Neural cell (in vitro differentiated cells): Measurements from ENCODE around the gene NRP1. TPM values are rescaled to one million over a fixed set of nuclear protein-coding genes. Genes with fewer than 3 reads are reported as not detected.

Source experiments
- H2AFZ ChIP-seq: fragments of 200-600, 300-800 bp; sonication (generic), shearing (Covaris generic); 2 replicates; pipeline ENCODE4 v1.6.0; 2014; ENCODE audit warnings: low read depth, mild to moderate bottlenecking, antibody characterized with exemption, low read length, moderate library complexity
- H3F3A ChIP-seq: fragments of 200-600 bp; shearing (Covaris generic); 2 replicates; pipeline ENCODE4 v1.6.1; 2016; ENCODE audit warnings: mild to moderate bottlenecking, moderate library complexity, mixed read lengths, antibody characterized with exemption, low read length; ENCODE audit not compliant: insufficient read depth, poor library complexity, severe bottlenecking
- H3K27ac ChIP-seq: fragments of 200-600, 300-800 bp; sonication (generic), shearing (Covaris generic); 2 replicates; pipeline ENCODE4 v1.5.1; 2014; ENCODE audit warnings: mild to moderate bottlenecking, low read length, moderate library complexity
- H3K27me3 ChIP-seq: fragments of 300-800, 200-600 bp; sonication (generic), shearing (Covaris generic); 2 replicates; pipeline ENCODE4 v1.6.0; 2014; ENCODE audit warnings: mild to moderate bottlenecking, low read depth, low read length, moderate library complexity; ENCODE audit not compliant: insufficient read depth
- H3K36me3 ChIP-seq: fragments of 300-800, 200-600 bp; sonication (generic), shearing (Covaris generic); 2 replicates; pipeline ENCODE4 v1.5.1; 2014; ENCODE audit warnings: mild to moderate bottlenecking, antibody characterized with exemption, low read length, moderate library complexity; ENCODE audit not compliant: insufficient read depth
- H3K4me2 ChIP-seq: fragments of 300-800, 200-600 bp; sonication (generic), shearing (Covaris generic); 2 replicates; pipeline ENCODE4 v1.6.0; 2014; ENCODE audit warnings: mild to moderate bottlenecking, low read length
- H3K4me3 ChIP-seq: fragments of 300-800, 200-600 bp; sonication (generic), shearing (Covaris generic); 2 replicates; pipeline ENCODE4 v1.5.1; 2014; ENCODE audit warnings: mild to moderate bottlenecking, low read length, moderate library complexity
- H3K79me2 ChIP-seq: fragments of 200-600 bp; shearing (Covaris generic); replicated peaks from 2 replicates; pipeline ENCODE4 v1.6.0; 2014; ENCODE audit warnings: mild to moderate bottlenecking, low read length, moderate library complexity; ENCODE audit not compliant: insufficient read depth
- H3K9ac ChIP-seq: fragments of 300-800, 200-600 bp; sonication (generic), shearing (Covaris generic); 2 replicates; pipeline ENCODE4 v1.6.1; 2016; ENCODE audit warnings: mild to moderate bottlenecking, low read length, mixed read lengths
- H3K9me2 ChIP-seq: fragments of 200-600 bp; shearing (Covaris generic); 2 replicates; pipeline ENCODE4 v1.6.1; 2016; ENCODE audit warnings: mild to moderate bottlenecking, low read length, mixed read lengths; ENCODE audit not compliant: insufficient read depth
- H3K9me3 ChIP-seq: fragments of 200-600, 300-800 bp; sonication (generic), shearing (Covaris generic); 2 replicates; pipeline ENCODE4 v1.6.1; 2016; ENCODE audit warnings: mild to moderate bottlenecking, mixed run types, low read length, moderate library complexity, mixed read lengths
- H4K20me1 ChIP-seq: fragments of 200-600 bp; shearing (Covaris generic); 2 replicates; pipeline ENCODE4 v1.6.1; 2016; ENCODE audit warnings: mild to moderate bottlenecking, mixed run types; ENCODE audit not compliant: insufficient read depth
- EP300 ChIP-seq: fragments of 450-650 bp; conservative IDR thresholded peaks from 2 replicates; pipeline ENCODE4 v1.6.1; 2014; ENCODE audit warnings: antibody characterized with exemption, mild to moderate bottlenecking, moderate library complexity; ENCODE audit not compliant: poor library complexity, severe bottlenecking
- EZH2 ChIP-seq: fragments of 200-600, 300-800 bp; shearing (Covaris generic), sonication (generic); IDR thresholded peaks from 2 replicates; pipeline ENCODE4 v1.6.1; 2014; ENCODE audit warnings: antibody characterized with exemption, low read length, borderline replicate concordance, mild to moderate bottlenecking; ENCODE audit not compliant: insufficient read depth, poor library complexity, severe bottlenecking
- MXI1 ChIP-seq: fragments of 450-650 bp; conservative IDR thresholded peaks from 2 replicates; pipeline ENCODE4 v1.6.1; 2014; ENCODE audit warnings: antibody characterized with exemption, mild to moderate bottlenecking; ENCODE audit not compliant: poor library complexity, severe bottlenecking
- POLR2AphosphoS5 ChIP-seq: IDR thresholded peaks from 2 replicates; pipeline ENCODE4 v1.6.1; 2012
- RAD21 ChIP-seq: fragments of 450-650 bp; conservative IDR thresholded peaks from 2 replicates; pipeline ENCODE4 v1.6.1; 2014; ENCODE audit warnings: antibody characterized with exemption, mild to moderate bottlenecking, moderate library complexity
- REST ChIP-seq: IDR thresholded peaks from 2 replicates; pipeline ENCODE4 v1.6.1; 2012; ENCODE audit warnings: borderline replicate concordance
- SMC3 ChIP-seq: fragments of 450-650 bp; conservative IDR thresholded peaks from 2 replicates; pipeline ENCODE4 v1.6.1; 2014; ENCODE audit warnings: antibody characterized with exemption, mild to moderate bottlenecking, moderate library complexity; ENCODE audit not compliant: poor library complexity
- TAF1 ChIP-seq: IDR thresholded peaks from 2 replicates; pipeline ENCODE4 v1.6.1; 2012; ENCODE audit warnings: low read depth
- polyA plus RNA-seq: library from polyadenylated mRNA; depleted of rRNA; stranded (reverse); fragments of >200 nt; gene quantifications from 2 replicates; pipeline ENCODE4 v1.2.3, GENCODE V29; 2014
- TF ChIP-seq, protein P1 (sequence below): fragments of 450-650 bp; IDR thresholded peaks from 2 replicates; pipeline ENCODE4 v1.5.1; 2014; ENCODE audit warnings: antibody characterized with exemption, mild to moderate bottlenecking, moderate library complexity; ENCODE audit not compliant: poor library complexity, severe bottlenecking

NRP1 gene
- polyA plus RNA-seq, 1 donor from 2014 or later, result 23.2 TPM

DNA sequence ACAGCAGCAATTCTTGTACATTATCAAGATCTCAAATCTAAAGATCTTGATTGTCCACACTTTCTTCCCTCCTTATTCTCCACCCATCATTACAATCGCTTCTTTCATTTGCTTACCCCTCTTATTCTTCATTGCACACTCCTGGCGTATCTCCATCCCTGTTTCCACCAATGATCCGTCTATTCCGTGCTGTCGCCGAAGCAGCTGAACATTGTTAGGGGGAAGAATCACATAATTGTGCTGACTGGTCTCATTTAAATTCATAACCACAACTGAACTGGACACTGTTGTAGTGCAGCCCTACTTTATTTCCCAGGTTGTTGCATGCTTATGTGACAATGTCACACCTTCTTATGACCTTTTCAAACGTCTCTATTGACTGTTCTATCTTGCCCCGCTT lies 18.9 kb upstream of the NRP1 start:
- no peak overlapping the region for H2AFZ ChIP-seq
- H3K4me3 ChIP-seq, result no peak overlapping the region
- no peak for TF ChIP-seq EZH2
- no peaks in the 10 kb centered on the region for H3K27me3 ChIP-seq
- no peaks in the 10 kb centered on the region for H3F3A ChIP-seq
- no peak overlapping the region for H3K9ac ChIP-seq
- H3K36me3 ChIP-seq, result no peaks in the 10 kb centered on the region
- H4K20me1 ChIP-seq, result no peaks in the 10 kb centered on the region
- H3K27ac ChIP-seq, result no peak overlapping the region
- no peak overlapping the region for H3K4me2 ChIP-seq
- no peaks in the 10 kb centered on the region for H3K9me2 ChIP-seq
- no peaks in the 10 kb centered on the region for H3K9me3 ChIP-seq
- no peaks in the 10 kb centered on the region for H3K79me2 ChIP-seq

GRCh38 chr10:33352615-33353014 lies 18.1 kb upstream of the NRP1 start:
- no peak overlapping the region for H3K4me2 ChIP-seq
- H3K9ac ChIP-seq, result no peak overlapping the region
- no peaks in the 10 kb centered on the region for H3K27me3 ChIP-seq
- no peak overlapping the region for H2AFZ ChIP-seq
- TF ChIP-seq EP300, result no peak
- TF ChIP-seq EZH2, result no peak
- TF ChIP-seq SMC3, result no peak
- no peak for TF ChIP-seq MXI1
- TF ChIP-seq, protein P1, sequence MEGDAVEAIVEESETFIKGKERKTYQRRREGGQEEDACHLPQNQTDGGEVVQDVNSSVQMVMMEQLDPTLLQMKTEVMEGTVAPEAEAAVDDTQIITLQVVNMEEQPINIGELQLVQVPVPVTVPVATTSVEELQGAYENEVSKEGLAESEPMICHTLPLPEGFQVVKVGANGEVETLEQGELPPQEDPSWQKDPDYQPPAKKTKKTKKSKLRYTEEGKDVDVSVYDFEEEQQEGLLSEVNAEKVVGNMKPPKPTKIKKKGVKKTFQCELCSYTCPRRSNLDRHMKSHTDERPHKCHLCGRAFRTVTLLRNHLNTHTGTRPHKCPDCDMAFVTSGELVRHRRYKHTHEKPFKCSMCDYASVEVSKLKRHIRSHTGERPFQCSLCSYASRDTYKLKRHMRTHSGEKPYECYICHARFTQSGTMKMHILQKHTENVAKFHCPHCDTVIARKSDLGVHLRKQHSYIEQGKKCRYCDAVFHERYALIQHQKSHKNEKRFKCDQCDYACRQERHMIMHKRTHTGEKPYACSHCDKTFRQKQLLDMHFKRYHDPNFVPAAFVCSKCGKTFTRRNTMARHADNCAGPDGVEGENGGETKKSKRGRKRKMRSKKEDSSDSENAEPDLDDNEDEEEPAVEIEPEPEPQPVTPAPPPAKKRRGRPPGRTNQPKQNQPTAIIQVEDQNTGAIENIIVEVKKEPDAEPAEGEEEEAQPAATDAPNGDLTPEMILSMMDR, result no peak
- TF ChIP-seq REST, result no peak
- TF ChIP-seq RAD21, result no peak
- TF ChIP-seq TAF1, result no peak
- no peak for TF ChIP-seq POLR2AphosphoS5
- no peak overlapping the region for H3K27ac ChIP-seq
- no peaks in the 10 kb centered on the region for H3K9me3 ChIP-seq
- no peaks in the 10 kb centered on the region for H3K36me3 ChIP-seq
- no peaks in the 10 kb centered on the region for H3K79me2 ChIP-seq
- H3K9me2 ChIP-seq, result no peaks in the 10 kb centered on the region
- H4K20me1 ChIP-seq, result no peaks in the 10 kb centered on the region
- no peaks in the 10 kb centered on the region for H3F3A ChIP-seq
- no peak overlapping the region for H3K4me3 ChIP-seq

GRCh38 chr10:33352175-33352574 lies 17.7 kb upstream of the NRP1 start:
- Histone ChIP-seq H3F3A (no peaks in the 10 kb centered on the region), H3K4me3 (no peak overlapping the region), H3K9me2 (no peaks in the 10 kb centered on the region), H3K4me2 (no peak overlapping the region), H3K9ac (no peak overlapping the region), H2AFZ (no peak overlapping the region), H4K20me1 (no peaks in the 10 kb centered on the region), H3K9me3 (no peaks in the 10 kb centered on the region), H3K79me2 (no peaks in the 10 kb centered on the region), H3K36me3 (no peaks in the 10 kb centered on the region), H3K27ac (no peak overlapping the region), H3K27me3 (no peaks in the 10 kb centered on the region)
- TF ChIP-seq EZH2, result no peak
